ENCODE data around the gene CAMTA1. TPM values are rescaled to one million over a fixed set of nuclear protein-coding genes. Genes with fewer than 3 reads are reported as not detected.

Gene CAMTA1
- total RNA-seq, 2 donors from 2014 or later, result 105 to 113 TPM

- no peak for DNase-seq (ENCODE audit: low spot score)
- TF ChIP-seq, protein P1, sequence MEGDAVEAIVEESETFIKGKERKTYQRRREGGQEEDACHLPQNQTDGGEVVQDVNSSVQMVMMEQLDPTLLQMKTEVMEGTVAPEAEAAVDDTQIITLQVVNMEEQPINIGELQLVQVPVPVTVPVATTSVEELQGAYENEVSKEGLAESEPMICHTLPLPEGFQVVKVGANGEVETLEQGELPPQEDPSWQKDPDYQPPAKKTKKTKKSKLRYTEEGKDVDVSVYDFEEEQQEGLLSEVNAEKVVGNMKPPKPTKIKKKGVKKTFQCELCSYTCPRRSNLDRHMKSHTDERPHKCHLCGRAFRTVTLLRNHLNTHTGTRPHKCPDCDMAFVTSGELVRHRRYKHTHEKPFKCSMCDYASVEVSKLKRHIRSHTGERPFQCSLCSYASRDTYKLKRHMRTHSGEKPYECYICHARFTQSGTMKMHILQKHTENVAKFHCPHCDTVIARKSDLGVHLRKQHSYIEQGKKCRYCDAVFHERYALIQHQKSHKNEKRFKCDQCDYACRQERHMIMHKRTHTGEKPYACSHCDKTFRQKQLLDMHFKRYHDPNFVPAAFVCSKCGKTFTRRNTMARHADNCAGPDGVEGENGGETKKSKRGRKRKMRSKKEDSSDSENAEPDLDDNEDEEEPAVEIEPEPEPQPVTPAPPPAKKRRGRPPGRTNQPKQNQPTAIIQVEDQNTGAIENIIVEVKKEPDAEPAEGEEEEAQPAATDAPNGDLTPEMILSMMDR (IDR thresholded peaks at IDR 0.05), result no peak
These were observed 482.2 kb downstream of the CAMTA1 start for GRCh38 chr1:7267493-7267892.

GRCh38 chr1:7268983-7269382, 483.7 kb downstream of the CAMTA1 start:
- TF ChIP-seq, protein P1 (IDR thresholded peaks at IDR 0.05), result no peak
- ATAC-seq (ENCODE audit: insufficient number of reproducible peaks, low FRiP score, low read depth) (no peak), DNase-seq (ENCODE audit: low spot score) (no peak)
- peaks cover 7% of the 10 kb centered on the region for H3K9me3 ChIP-seq
- H3K27ac ChIP-seq, result no peak overlapping the region
- no peaks in the 10 kb centered on the region for H3K27me3 ChIP-seq (replicated peaks; ENCODE audit: insufficient read depth)
- H3K4me1 ChIP-seq (ENCODE audit: control insufficient read depth in 1 of 2, low read depth in 2 of 2), result no peaks in the 10 kb centered on the region
- H3K36me3 ChIP-seq, result no peaks in the 10 kb centered on the region
- no peak overlapping the region for H3K4me3 ChIP-seq

More at GRCh38 chr1:7267493-7267892, 482.2 kb downstream of the CAMTA1 start:
- H3K36me3 ChIP-seq, result no peaks in the 10 kb centered on the region
- H3K27me3 ChIP-seq (replicated peaks; ENCODE audit: insufficient read depth), result no peaks in the 10 kb centered on the region
- no peak overlapping the region for H3K27ac ChIP-seq
- no peak overlapping the region for H3K4me3 ChIP-seq
- no peak for ATAC-seq (ENCODE audit: insufficient number of reproducible peaks, low FRiP score, low read depth)
- H3K9me3 ChIP-seq, result peaks cover 7% of the 10 kb centered on the region
- no peaks in the 10 kb centered on the region for H3K4me1 ChIP-seq (ENCODE audit: control insufficient read depth in 1 of 2, low read depth in 2 of 2)

- DNase-seq (ENCODE audit: low spot score) (no peak), ATAC-seq (ENCODE audit: insufficient number of reproducible peaks, low FRiP score, low read depth) (no peak)
- H3K4me3 ChIP-seq, result no peak overlapping the region
- no peak overlapping the region for H3K27ac ChIP-seq
- no peaks in the 10 kb centered on the region for H3K36me3 ChIP-seq
- no peaks in the 10 kb centered on the region for H3K4me1 ChIP-seq (ENCODE audit: control insufficient read depth in 1 of 2, low read depth in 2 of 2)
- H3K9me3 ChIP-seq, result peaks cover 7% of the 10 kb centered on the region
- no peaks in the 10 kb centered on the region for H3K27me3 ChIP-seq (replicated peaks; ENCODE audit: insufficient read depth)
- TF ChIP-seq, protein P1 (IDR thresholded peaks at IDR 0.05), result no peak
These were observed 484.3 kb downstream of the CAMTA1 start for GRCh38 chr1:7269525-7269924.

GRCh38 chr1:7274256-7274655, 489.0 kb downstream of the CAMTA1 start:
- Histone ChIP-seq H3K4me1 (ENCODE audit: control insufficient read depth in 1 of 2, low read depth in 2 of 2) (no peaks in the 10 kb centered on the region), H3K4me3 (no peak overlapping the region), H3K9me3 (peaks cover 3% of the 10 kb centered on the region), H3K27me3 (replicated peaks; ENCODE audit: insufficient read depth) (no peaks in the 10 kb centered on the region), H3K36me3 (no peaks in the 10 kb centered on the region), H3K27ac (no peak overlapping the region)
- TF ChIP-seq, protein P1 (IDR thresholded peaks at IDR 0.05), result no peak
- DNase-seq (ENCODE audit: low spot score) (no peak), ATAC-seq (ENCODE audit: insufficient number of reproducible peaks, low FRiP score, low read depth) (no peak)

DNA sequence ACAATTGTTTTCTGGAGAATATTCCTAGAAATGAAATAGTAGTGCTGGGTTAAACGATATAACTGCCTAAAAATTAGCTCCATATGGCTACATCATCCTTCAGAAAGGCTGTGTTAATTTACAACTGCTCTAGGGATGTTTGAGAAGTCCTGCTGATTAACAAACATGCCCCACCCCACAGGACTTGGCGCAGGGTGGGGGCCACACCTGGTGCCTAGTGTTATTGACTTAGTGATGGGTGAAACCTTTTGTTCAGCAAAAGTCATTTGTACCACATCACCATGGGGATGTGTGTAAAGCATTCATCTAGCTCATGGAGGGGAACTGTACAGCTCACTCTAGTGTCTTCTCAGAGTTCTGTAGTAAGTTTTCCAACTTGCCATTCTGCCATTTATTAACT, 492.8 kb downstream of the CAMTA1 start:
- Histone ChIP-seq H3K27me3 (replicated peaks; ENCODE audit: insufficient read depth) (no peaks in the 10 kb centered on the region), H3K27ac (no peak overlapping the region), H3K36me3 (no peaks in the 10 kb centered on the region), H3K4me1 (ENCODE audit: control insufficient read depth in 1 of 2, low read depth in 2 of 2) (no peaks in the 10 kb centered on the region), H3K9me3 (no peaks in the 10 kb centered on the region), H3K4me3 (no peak overlapping the region)
- DNase-seq (ENCODE audit: low spot score), result no peak
- no peak for ATAC-seq (ENCODE audit: insufficient number of reproducible peaks, low FRiP score, low read depth)
- TF ChIP-seq, protein P1 (IDR thresholded peaks at IDR 0.05), result no peak
